ENCODE measurements around the gene SLC35F1. TPM values are rescaled to one million over a fixed set of nuclear protein-coding genes. Genes with fewer than 3 reads are reported as not detected.

The SLC35F1 gene
- total RNA-seq, 1 donor from 2014 or later: not detected

DNA sequence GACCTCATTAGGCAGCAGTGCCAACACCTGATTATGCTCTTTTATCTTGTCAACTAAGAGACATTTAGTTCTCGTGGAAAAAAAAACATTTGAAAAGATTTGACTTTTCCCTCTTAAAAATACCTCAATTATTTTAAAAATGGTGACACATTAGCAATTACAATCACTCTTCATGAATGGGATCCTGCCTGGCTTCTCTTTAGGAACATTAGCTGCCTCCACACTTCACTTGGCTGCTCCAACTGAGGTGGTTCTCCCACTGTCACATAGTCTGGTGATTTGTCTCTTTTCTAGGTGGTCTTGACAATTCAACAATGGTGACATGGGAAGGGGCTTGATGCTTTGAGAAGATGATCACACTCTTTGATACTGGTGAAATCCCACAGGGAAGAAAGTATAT lies 26.2 kb upstream of the SLC35F1 start:
- H3K4me1 Mint-ChIP-seq (ENCODE audit: unreplicated experiment): no peaks in the 10 kb centered on the region
- H3K27me3 Mint-ChIP-seq (ENCODE audit: unreplicated experiment): peaks cover 2% of the 10 kb centered on the region
- no peak for DNase-seq (ENCODE audit: extremely low spot score, unreplicated experiment)
- TF ChIP-seq, protein P1, sequence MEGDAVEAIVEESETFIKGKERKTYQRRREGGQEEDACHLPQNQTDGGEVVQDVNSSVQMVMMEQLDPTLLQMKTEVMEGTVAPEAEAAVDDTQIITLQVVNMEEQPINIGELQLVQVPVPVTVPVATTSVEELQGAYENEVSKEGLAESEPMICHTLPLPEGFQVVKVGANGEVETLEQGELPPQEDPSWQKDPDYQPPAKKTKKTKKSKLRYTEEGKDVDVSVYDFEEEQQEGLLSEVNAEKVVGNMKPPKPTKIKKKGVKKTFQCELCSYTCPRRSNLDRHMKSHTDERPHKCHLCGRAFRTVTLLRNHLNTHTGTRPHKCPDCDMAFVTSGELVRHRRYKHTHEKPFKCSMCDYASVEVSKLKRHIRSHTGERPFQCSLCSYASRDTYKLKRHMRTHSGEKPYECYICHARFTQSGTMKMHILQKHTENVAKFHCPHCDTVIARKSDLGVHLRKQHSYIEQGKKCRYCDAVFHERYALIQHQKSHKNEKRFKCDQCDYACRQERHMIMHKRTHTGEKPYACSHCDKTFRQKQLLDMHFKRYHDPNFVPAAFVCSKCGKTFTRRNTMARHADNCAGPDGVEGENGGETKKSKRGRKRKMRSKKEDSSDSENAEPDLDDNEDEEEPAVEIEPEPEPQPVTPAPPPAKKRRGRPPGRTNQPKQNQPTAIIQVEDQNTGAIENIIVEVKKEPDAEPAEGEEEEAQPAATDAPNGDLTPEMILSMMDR (IDR thresholded peaks at IDR 0.05): no peak
- H3K9me3 Mint-ChIP-seq (ENCODE audit: unreplicated experiment): no peaks in the 10 kb centered on the region
- no peaks in the 10 kb centered on the region for H3K36me3 Mint-ChIP-seq (ENCODE audit: unreplicated experiment)
- H3K27ac Mint-ChIP-seq (ENCODE audit: unreplicated experiment): no peak overlapping the region
- no peak overlapping the region for H3K4me3 Mint-ChIP-seq (ENCODE audit: unreplicated experiment)

DNA sequence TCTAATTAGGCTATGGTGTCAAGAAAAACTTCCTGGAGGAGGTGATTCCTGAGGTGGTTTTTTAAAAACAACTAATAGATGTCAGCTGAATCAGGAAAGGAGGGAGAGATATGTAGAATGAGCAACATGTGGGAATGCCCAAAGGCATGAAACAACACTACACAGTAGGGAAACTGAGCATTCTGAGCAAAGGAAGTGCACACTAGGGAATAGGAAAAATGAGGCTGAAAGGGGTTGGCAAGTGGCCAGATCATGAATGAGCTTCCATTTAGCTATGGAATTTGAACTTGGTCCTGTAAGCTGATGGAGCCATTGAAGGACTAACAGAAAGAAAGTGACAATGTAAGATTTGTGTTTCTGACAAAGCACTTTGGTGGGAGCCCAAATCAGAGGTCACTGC lies 16.9 kb upstream of the SLC35F1 start:
- TF ChIP-seq, protein P1 (IDR thresholded peaks at IDR 0.05): no peak
- Mint-ChIP-seq H3K36me3 (ENCODE audit: unreplicated experiment) (no peaks in the 10 kb centered on the region), H3K27me3 (ENCODE audit: unreplicated experiment) (no peaks in the 10 kb centered on the region), H3K4me3 (ENCODE audit: unreplicated experiment) (no peak overlapping the region), H3K4me1 (ENCODE audit: unreplicated experiment) (no peaks in the 10 kb centered on the region), H3K27ac (ENCODE audit: unreplicated experiment) (no peak overlapping the region), H3K9me3 (ENCODE audit: unreplicated experiment) (no peaks in the 10 kb centered on the region)
- DNase-seq (ENCODE audit: extremely low spot score, unreplicated experiment): no peak

DNA sequence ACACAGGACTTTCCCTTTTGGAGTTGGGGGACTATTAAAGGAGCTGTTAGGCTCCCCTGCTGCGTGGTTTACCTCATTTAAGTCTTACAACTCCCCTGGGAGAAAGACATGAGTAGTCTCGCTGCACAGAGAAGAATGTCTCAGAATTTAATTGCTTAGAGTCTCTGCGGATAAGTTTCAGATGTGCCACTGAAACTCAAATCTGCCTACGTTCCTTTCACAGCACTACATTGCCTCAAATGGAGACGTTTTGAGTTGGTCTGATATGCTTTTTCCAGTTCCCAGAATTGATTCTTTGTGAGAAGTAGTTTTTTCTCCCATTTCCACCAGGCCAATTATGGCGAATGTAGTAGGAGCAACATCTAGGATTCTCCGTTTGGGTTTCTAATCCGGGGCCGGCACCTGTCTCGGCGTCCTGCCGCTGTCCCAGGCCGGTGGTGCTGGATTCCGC lies 532 bp upstream of the SLC35F1 start:
- Mint-ChIP-seq H3K27ac (ENCODE audit: unreplicated experiment) (no peak overlapping the region), H3K27me3 (ENCODE audit: unreplicated experiment) (peaks cover 53% of the 10 kb centered on the region), H3K9me3 (ENCODE audit: unreplicated experiment) (peaks cover 3% of the 10 kb centered on the region), H3K36me3 (ENCODE audit: unreplicated experiment) (no peaks in the 10 kb centered on the region), H3K4me3 (ENCODE audit: unreplicated experiment) (peak overlapping the region; percentile 70), H3K4me1 (ENCODE audit: unreplicated experiment) (peaks cover 11% of the 10 kb centered on the region)
- TF ChIP-seq, protein P1 (IDR thresholded peaks at IDR 0.05): no peak
- DNase-seq (ENCODE audit: extremely low spot score, unreplicated experiment): no peak

DNA sequence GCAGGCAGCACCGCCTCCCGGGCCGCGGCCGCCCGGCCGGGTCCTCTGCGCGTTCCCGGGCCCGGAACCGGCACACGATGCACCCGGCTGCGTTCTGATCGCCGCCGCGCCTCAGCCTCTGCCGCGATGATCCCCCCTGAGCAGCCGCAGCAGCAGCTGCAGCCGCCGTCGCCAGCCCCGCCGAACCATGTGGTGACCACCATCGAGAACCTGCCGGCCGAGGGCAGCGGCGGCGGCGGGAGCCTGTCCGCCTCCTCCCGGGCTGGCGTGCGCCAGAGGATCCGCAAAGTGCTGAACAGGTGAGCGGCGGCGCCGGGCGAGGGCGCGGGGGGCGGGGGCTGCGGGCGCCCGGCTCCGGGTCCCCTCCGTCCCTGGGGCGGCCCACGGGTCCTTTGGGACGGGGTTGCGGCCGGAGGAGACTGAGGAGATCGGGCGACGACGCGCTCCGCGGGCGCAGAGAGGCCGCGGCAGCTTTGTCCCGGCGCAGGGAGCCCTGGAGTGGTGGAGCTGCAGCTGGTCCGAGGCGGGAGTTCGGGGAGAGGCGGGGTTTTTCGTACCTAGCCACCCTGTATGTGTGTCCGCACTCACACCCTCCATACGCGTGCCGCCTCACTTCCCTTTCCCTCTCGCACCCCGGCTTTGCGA lies 659 bp downstream of the SLC35F1 start:
- TF ChIP-seq, protein P1 (IDR thresholded peaks at IDR 0.05): no peak
- Mint-ChIP-seq H3K27me3 (ENCODE audit: unreplicated experiment) (peaks cover 53% of the 10 kb centered on the region), H3K9me3 (ENCODE audit: unreplicated experiment) (peaks cover 3% of the 10 kb centered on the region), H3K36me3 (ENCODE audit: unreplicated experiment) (no peaks in the 10 kb centered on the region), H3K4me1 (ENCODE audit: unreplicated experiment) (peaks cover 11% of the 10 kb centered on the region), H3K27ac (ENCODE audit: unreplicated experiment) (no peak overlapping the region), H3K4me3 (ENCODE audit: unreplicated experiment) (peak overlapping the region; percentile 48)
- no peak for DNase-seq (ENCODE audit: extremely low spot score, unreplicated experiment)

DNA sequence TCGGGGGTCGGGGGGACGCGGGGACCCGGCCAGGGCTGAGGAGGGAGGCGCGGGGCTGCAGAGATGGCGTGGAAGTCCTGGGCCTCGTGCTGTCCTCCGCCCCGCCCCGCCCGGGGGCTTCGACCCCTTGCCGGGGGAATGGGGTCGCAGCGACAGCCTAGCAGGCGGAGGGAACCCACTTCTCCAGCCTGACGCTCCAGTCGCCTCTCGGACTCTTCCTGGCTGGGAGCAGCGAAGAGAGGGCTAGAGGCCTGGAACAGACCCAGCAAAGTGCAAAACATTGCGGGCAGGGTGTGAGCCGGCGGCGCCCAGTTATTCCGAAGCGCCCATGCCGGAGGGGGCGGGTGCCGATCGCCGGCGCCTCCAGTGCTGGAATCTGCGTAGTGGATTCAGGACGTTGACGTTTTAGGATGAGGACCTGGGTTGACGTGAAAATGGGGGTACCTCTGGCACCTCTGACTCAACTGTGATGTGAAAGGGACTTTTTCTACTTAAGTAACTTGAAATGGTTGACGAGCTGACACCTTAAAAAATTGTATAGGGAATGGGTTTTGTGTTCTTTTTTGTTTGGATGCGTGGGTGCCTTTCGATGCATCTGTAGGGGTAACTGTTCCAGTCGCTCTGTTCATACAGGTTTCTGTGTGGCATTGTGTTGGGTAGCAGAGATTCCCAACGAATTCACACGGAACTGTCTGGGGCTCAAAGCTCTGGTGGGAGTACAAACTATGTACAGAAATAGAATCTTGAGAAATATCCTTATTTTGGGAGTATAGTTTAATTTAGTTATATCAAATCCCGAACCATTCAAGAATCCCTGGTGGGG lies 1.4 kb downstream of the SLC35F1 start:
- Mint-ChIP-seq H3K27me3 (ENCODE audit: unreplicated experiment) (peaks cover 53% of the 10 kb centered on the region), H3K9me3 (ENCODE audit: unreplicated experiment) (peaks cover 3% of the 10 kb centered on the region), H3K4me3 (ENCODE audit: unreplicated experiment) (peak overlapping the region; percentile 46), H3K36me3 (ENCODE audit: unreplicated experiment) (no peaks in the 10 kb centered on the region), H3K27ac (ENCODE audit: unreplicated experiment) (no peak overlapping the region), H3K4me1 (ENCODE audit: unreplicated experiment) (peaks cover 11% of the 10 kb centered on the region)
- TF ChIP-seq, protein P1 (IDR thresholded peaks at IDR 0.05): no peak
- no peak for DNase-seq (ENCODE audit: extremely low spot score, unreplicated experiment)
